Nephron (organoid): ENCODE data around the gene PFDN1.

Source experiments
- H3K27ac Mint-ChIP-seq, 3 experiments: 2 replicates each; pipeline ENCODE4 v1.8.0; 2020; ENCODE audit warnings: mixed read lengths in 3 of 3, mild to moderate bottlenecking in 2 of 3, moderate library complexity in 1 of 3
- H3K27me3 Mint-ChIP-seq: 2 replicates; pipeline ENCODE4 v1.8.0; 2021; ENCODE audit warnings: low read depth, mild to moderate bottlenecking, moderate library complexity, mixed read lengths
- H3K36me3 Mint-ChIP-seq: 2 replicates; pipeline ENCODE4 v1.8.0; 2020; ENCODE audit warnings: low read depth, mixed read lengths
- H3K4me1 Mint-ChIP-seq: 2 replicates; pipeline ENCODE4 v1.8.0; 2020; ENCODE audit warnings: mixed read lengths
- H3K4me3 Mint-ChIP-seq, 3 experiments: 2 replicates each; pipeline ENCODE4 v1.8.0; 2020; ENCODE audit warnings: mild to moderate bottlenecking in 3 of 3, mixed read lengths in 3 of 3, moderate library complexity in 2 of 3
- H3K9me3 Mint-ChIP-seq: 2 replicates; pipeline ENCODE4 v1.8.0; 2020; ENCODE audit warnings: mixed read lengths
- CTCF ChIP-seq, 3 experiments: fragments of 200-600 bp; sonication (generic); IDR thresholded peaks; one replicate each; pipeline ENCODE4 v1.5.0; 2021; ENCODE audit warnings: antibody characterized with exemption in 3 of 3; ENCODE audit not compliant: unreplicated experiment in 3 of 3

Gene PFDN1

GRCh38 chr5:140282266-140282665 lies 20.6 kb downstream of the PFDN1 start:
- no peak overlapping the region for H3K4me3 Mint-ChIP-seq

GRCh38 chr5:140275837-140276236 lies 27.1 kb downstream of the PFDN1 start:
- Mint-ChIP-seq H3K27me3 (no peaks in the 10 kb centered on the region), H3K4me1 (no peaks in the 10 kb centered on the region), H3K4me3 (no peak overlapping the region), H3K9me3 (peaks cover 2% of the 10 kb centered on the region), H3K36me3 (peaks cover 50% of the 10 kb centered on the region), H3K27ac (no peak overlapping the region)
- TF ChIP-seq CTCF (IDR thresholded peaks at IDR 0.05; ENCODE audit: unreplicated experiment in 3 of 3), result no peak

More at GRCh38 chr5:140282266-140282665, 20.6 kb downstream of the PFDN1 start:
- peaks cover 22% of the 10 kb centered on the region for H3K36me3 Mint-ChIP-seq
- no peaks in the 10 kb centered on the region for H3K27me3 Mint-ChIP-seq
- H3K9me3 Mint-ChIP-seq, result peaks cover 2% of the 10 kb centered on the region
- no peak overlapping the region for H3K27ac Mint-ChIP-seq
- no peak for TF ChIP-seq CTCF (IDR thresholded peaks at IDR 0.05; ENCODE audit: unreplicated experiment in 3 of 3)
- H3K4me1 Mint-ChIP-seq, result no peaks in the 10 kb centered on the region

GRCh38 chr5:140273401-140273877 lies 29.5 kb downstream of the PFDN1 start:
- Mint-ChIP-seq H3K36me3 (peaks cover 46% of the 10 kb centered on the region), H3K4me1 (no peaks in the 10 kb centered on the region), H3K9me3 (peaks cover 2% of the 10 kb centered on the region), H3K27me3 (no peaks in the 10 kb centered on the region), H3K4me3 (no peak overlapping the region), H3K27ac (no peak overlapping the region)
- TF ChIP-seq CTCF (IDR thresholded peaks at IDR 0.05; ENCODE audit: unreplicated experiment in 3 of 3), result no peak

GRCh38 chr5:140270008-140270407 lies 32.9 kb downstream of the PFDN1 start:
- Mint-ChIP-seq H3K4me1 (peaks cover 9% of the 10 kb centered on the region), H3K36me3 (peaks cover 17% of the 10 kb centered on the region), H3K27me3 (no peaks in the 10 kb centered on the region)

GRCh38 chr5:140267559-140268018 lies 35.3 kb downstream of the PFDN1 start:
- Mint-ChIP-seq H3K36me3 (peaks cover 14% of the 10 kb centered on the region), H3K27ac (peak overlapping the region in 1 of 3 experiments; percentile 61), H3K4me3 (no peak overlapping the region), H3K4me1 (peaks cover 9% of the 10 kb centered on the region), H3K9me3 (no peaks in the 10 kb centered on the region), H3K27me3 (no peaks in the 10 kb centered on the region)
- TF ChIP-seq CTCF (IDR thresholded peaks at IDR 0.05; ENCODE audit: unreplicated experiment in 3 of 3), result no peak

More at GRCh38 chr5:140270008-140270407, 32.9 kb downstream of the PFDN1 start:
- TF ChIP-seq CTCF (IDR thresholded peaks at IDR 0.05; ENCODE audit: unreplicated experiment in 3 of 3), result no peak
- Mint-ChIP-seq H3K27ac (peak overlapping the region in 1 of 3 experiments; percentile 15), H3K9me3 (no peaks in the 10 kb centered on the region), H3K4me3 (no peak overlapping the region)

GRCh38 chr5:140267201-140267540 lies 35.7 kb downstream of the PFDN1 start:
- Mint-ChIP-seq H3K27me3 (no peaks in the 10 kb centered on the region), H3K4me1 (peaks cover 9% of the 10 kb centered on the region), H3K4me3 (no peak overlapping the region), H3K9me3 (no peaks in the 10 kb centered on the region), H3K27ac (peak overlapping the region in 1 of 3 experiments; percentile 61), H3K36me3 (peaks cover 17% of the 10 kb centered on the region)
- TF ChIP-seq CTCF (IDR thresholded peaks at IDR 0.05; ENCODE audit: unreplicated experiment in 3 of 3), result no peak
